ENCODE results near the gene WRAP53.

WRAP53 gene

DNA sequence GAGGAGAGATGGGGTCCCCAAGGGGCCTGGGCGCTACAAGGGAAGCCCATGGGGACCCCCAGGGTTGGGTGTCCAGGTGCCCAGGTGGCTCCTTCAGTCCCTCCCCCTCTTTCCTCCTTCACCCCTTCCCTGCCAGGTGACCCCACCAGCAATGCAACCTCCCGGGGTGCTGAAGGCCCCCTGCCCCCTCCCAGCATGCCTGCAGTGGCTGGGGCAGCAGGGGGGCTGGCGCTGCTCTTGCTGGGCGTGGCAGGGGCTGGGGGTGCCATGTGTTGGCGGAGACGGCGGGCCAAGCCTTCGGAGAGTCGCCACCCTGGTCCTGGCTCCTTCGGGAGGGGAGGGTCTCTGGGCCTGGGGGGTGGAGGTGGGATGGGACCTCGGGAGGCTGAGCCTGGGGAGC, 20.8 kb downstream of the WRAP53 start:
- no peak for DNase-seq (ENCODE audit: low read depth in 2 of 2)

DNA sequence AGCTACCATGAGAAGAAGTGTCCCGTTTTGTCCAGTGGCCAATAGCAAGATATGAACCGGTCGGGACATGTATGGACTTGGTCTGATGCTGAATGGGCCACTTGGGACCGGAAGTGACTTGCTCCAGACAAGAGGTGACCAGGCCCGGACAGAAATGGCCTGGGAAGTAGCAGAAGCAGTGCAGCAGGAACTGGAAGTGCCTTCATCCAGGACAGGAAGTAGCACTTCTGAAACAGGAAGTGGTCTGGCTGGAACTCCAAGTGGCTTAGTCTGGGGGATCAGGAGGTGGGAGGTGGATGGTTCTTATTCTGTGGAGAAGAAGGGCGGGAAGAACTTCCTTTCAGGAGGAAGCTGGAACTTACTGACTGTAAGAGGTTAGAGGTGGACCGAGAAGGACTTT, 22.0 kb downstream of the WRAP53 start:
- DNase-seq (ENCODE audit: low read depth in 2 of 2) = no peak

- DNase-seq (ENCODE audit: low read depth in 2 of 2) = no peak
Observed at GRCh38 chr17:7711051-7711755, 22.9 kb downstream of the WRAP53 start.

DNA sequence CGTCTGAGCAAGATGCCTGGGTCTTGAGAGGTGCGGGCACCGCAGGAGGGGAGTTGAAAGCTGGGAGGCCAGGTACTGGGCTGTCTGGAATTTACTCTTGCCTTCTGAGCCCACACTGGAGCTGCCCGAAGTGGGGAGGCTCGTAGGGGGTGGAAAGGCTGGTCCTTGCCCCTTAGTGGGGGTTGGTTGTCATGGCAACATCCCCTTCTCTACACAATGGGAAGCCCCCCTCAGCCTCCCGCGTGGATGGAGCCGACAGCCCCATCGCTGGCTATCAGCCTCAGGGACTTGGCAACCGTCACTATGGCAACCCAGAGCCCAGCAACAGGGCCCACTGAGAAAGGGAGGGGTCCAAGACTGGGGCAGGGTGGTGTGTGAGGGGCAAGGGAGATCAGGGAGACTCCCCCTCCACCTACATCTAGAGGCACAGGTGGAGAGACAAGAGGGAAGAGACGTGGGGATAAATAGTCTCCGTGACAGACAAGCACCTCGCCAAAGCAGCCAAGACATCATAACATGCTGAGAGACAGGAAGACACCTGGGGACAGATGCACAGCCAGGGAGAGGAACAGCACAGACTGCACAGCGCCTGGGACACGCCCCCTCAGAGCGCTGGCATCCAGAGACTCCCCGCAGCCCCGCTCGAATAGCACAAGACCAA, 24.0 kb downstream of the WRAP53 start:
- no peak for DNase-seq (ENCODE audit: low read depth in 2 of 2)

DNA sequence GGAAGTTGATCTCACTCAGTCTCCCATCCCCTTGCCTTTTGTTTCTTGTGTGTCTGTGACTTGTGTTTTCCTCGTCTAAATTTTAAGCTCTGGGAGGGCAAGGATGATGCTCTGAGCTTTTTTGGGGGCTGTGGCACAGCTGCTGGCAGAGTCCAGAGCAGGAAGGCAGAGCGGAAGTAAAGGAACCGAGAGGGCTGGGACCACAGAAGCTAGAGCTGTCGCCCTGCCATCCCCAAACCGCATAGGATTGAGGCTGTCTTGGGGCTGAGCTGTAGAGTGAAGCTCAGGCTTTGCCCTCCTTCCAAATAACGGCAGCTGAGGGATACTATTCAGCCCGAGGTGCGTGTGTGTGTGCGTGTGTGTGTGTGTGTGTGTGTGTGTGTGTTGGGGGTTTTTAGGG, 25.5 kb downstream of the WRAP53 start:
- DNase-seq (ENCODE audit: low read depth in 2 of 2) = no peak

DNA sequence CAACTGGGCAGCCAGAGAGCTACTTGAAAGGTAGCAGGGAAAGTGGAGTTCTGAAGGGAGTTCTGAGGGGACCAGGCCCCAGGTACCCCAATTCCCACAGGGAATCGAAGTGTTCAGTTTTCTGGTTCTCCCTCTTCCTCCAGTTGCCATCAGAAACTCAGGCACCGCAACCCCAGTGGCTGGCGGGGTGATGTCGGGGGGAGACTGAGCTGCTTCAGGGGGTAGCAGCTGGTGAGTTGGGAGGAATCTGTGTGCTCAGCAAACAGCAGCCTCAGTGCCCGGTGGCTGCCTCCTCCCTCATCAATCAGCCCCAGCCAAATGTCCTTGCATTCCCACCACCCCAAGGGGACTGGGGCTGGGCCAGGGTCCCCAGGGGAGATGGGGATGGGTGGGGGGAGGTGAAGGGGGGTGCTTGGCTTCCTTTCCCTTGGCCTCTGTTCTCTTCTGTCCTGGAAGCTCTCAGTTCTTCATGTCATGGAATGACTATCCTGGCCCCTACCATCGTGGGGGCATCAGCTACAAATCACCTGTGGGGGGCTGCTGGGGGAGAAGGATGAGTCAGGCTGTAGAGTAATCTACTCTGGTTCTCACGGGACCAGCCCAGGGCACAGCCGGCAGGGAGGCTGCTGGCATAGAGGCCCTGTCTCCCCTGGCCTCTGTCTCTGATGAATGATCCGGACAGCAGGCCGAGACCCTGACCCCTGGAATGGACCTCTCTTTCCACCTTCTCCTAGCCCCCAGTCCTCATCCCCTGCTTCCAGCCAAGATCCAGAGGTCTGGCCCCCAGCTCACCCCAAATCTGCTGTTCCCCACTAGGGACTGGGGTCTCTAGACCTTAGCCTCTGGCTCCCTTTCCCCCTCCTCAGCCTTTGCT, 26.7 kb downstream of the WRAP53 start:
- DNase-seq (ENCODE audit: low read depth in 2 of 2) = no peak

DNA sequence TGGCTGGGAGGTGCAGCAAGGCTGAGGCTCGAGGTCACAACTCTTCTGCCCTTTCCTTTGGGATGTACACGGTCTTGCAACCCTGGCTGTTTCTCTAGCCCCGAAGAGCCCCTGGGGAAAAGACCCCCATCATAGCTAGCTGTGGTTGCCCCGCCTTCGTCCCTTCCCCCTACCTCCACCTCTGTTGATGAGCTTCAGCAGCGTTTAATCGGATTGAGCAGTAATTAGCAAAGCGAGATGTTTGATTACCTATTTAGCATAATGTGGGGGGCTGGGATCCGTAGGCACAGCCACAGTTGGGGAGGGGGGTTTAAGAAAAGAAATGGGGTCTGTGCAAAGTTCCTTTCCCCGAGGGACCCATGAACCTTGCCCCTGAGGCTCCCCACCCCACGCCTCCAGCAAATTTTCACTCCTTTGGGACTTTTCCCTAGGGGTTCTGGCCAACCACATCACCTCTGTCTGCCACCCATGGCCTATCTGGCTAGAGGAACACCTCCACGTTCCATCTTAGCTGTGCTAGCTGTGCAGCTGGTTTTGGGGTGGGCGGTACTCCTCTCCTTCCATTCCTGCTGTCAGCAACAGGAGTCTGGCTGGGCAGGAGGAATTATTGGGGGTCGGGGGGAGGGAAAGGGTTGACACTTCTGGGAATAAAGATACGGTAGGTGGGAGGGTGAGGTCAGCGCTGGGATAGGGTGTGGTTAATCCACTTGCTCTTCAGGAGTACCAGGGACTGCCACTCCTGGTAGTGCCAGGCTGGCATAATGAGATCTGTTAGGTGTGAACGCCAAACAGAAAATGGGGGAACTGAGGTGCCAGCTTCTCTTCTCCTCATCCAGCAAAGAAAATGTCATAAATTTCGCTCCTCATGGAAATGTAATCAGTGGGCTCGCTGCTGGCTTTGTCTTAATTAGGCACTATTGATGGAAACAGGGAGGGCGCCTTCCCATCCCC, 27.9 kb downstream of the WRAP53 start:
- no peak for DNase-seq (ENCODE audit: low read depth in 2 of 2)

DNA sequence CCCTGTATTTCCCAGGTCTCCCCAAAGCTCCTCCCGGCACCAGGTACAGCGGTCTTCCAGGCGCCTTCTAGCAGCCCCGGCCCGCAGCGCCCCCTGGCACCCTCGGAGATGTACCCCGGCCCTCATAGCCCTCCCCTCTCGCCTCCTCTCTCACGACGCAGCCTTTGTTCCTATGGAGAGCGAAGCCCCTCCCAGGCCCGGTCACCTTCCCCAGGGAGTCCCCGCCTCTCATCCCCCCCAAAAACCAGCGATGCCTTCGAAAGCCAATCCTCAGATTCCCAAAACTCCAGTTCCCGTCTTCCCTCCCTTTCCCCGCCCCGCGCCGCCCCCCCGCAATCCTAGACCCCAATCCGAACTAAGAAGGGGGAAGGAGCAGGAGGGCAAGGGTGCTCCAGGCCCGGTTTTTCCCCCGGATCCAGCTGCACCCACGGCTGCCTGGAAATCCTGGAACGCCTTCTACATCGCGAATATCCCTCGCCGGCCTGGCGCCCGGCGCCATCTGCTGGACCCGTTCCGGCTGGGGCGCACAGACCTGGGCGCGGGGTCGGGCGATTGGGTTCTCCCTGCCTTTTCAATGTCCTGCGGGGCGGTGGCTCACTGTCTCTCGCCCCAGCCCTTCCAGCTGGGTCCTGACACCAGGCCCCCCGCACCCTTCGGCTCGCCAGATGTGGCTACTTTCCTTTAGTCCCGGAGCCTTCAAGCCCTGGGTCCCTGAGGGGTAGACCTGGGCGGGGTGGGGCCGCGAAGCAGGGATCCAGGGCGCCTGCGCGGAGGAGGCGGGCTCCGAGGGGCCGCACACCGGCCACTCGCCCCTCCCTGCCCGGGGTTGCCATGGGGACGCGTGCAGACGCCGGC, 28.9 kb downstream of the WRAP53 start, which contains the start of gene DNAH2:
Gene DNAH2, plus strand, starts transcription at position 844 of the 855 bp plus-strand sequence. CDS start 1,991 bp downstream, outside the sequence.
- no peak for DNase-seq (ENCODE audit: low read depth in 2 of 2)

DNA sequence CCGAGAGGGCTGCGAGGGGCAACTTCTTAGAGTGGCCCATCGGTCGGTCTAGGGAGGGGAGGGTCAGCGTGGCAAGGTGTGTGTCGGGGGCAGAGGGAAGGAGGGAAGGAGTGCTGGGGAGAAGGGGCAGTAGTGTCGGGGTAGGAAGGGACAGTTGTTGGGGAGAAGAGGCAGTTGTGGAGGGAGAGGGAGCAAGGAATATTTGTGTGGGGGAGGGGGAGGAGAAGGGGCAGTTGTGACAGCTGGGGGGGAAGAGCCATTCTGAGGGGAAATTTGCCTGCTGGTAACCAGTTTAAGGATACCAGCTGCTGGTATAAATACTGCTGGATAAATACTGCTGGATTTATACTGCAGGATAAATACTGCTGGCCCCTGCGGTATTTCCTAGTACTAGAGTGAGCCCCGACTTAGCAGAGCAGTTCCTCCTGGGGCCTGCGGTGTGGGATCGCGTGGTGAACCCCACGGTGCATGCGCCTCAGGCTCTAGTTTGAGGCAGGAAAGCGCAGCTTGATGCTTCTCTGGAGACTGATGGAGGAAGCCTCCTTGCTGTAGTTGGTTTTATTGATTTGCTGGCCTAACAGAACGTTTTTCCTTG, 29.6 kb downstream of the WRAP53 start:
- no peak for DNase-seq (ENCODE audit: low read depth in 2 of 2)

- no peak for DNase-seq (ENCODE audit: low read depth in 2 of 2)
Observed at GRCh38 chr17:7719661-7720060, 31.4 kb downstream of the WRAP53 start.

DNA sequence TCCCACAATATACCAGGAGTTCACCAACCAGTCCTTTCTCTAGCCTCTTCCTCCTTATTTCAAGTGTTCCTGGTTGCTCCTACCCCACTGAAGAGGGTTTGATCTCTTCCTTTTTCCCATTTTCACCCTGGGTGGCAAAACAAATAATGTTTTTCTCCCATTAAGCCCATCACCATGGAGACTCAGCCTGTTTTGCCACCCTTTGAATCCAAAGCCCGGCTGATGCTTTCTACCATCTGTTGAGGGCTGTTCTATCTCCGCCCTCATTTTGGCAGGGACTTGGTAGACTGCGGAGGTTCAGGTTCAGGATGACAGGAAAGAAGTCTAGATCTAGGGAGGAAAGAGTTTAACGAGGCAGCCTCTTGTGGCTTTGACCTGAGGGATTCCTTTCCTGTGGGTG, 31.8 kb downstream of the WRAP53 start:
- no peak for DNase-seq (ENCODE audit: low read depth in 2 of 2)

DNA sequence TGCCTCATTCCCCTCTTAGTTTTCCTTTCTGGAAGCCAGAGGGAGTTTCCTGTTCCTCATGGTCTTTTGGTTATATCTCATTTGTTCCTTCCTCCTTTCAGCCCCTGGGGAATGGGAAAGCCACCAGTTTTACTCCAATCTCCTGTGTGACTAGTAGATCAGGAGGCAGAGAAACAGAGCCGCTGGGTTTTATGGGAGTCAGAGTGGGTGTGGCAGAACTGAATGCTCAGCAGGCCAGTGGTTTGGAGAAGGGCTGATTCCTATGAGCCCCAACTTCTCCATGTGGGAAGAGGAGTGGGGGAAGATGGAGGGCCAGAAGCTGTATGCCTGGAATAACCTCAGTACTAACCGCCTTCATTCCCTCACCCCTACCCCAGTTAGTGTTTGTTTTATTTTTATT, 33.3 kb downstream of the WRAP53 start:
- DNase-seq (ENCODE audit: low read depth in 2 of 2) = no peak

GRCh38 chr17:7727886-7728285, 39.6 kb downstream of the WRAP53 start:
- DNase-seq (ENCODE audit: low read depth in 2 of 2) = no peak

DNA sequence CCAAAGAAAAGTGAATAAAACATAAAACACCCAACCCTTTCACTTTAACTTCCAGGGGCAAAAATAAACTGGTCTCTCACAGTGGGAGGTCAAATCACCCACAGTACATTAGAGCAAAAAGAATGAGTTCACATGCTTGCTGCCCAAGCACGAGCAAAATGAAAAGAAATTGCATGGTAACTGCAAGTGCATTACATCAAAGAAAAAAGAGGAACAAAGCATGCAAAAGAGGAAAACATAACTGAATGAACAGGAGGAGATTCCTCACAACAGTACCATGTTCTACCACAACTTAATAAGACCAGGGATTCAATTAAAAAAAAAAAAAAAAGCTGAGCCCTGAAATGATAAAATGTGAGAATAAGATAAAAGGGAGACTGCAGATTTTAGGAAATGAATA, 41.5 kb downstream of the WRAP53 start:
- DNase-seq (ENCODE audit: low read depth in 2 of 2) = no peak

DNA sequence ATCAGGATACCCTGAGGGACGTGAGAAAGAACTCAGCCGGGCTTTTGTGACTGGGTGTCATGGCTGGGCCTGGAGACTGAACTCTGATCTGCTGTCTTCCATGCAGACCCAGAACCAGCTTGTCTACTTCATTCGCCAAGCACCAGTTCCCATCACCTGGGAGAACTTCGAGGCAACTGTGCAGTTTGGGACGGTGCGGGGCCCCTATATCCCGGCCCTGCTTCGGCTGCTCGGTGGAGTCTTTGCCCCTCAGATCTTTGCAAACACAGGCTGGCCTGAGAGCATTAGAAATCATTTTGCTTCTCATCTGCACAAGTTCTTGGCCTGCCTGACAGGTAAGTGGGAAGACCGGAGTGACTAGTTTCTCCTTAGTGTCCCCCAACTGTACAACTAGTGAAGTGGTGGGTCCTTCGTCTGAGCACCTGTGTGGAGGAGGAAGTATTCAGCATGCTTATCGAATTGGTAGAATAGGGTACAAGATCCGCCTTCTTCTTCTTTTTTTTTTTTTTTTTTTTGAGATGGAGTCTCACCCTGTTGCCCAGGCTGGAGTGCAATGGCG, 44.8 kb downstream of the WRAP53 start:
- no peak for DNase-seq (ENCODE audit: low read depth in 2 of 2)

DNA sequence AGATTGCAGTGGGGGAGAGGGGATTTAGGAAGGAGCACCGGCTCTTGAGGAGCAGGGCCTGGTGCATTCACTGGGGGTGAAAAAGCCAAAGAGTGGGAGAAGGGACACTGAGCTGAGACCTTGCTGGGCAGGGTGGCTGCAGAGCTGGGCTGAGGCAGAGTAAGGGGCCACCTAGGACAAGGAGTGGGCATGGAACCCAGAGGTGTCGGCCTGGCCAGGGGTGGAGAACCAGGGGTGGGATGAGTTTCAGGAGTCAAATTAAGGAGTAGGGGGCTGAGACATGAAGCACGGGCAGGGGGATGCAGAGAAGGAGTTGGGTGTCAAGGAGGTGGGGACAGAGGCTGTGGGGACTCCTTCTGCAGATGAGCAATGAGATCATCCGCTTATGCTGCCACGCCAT, 49.3 kb downstream of the WRAP53 start:
- DNase-seq (ENCODE audit: low read depth in 2 of 2) = no peak

DNA sequence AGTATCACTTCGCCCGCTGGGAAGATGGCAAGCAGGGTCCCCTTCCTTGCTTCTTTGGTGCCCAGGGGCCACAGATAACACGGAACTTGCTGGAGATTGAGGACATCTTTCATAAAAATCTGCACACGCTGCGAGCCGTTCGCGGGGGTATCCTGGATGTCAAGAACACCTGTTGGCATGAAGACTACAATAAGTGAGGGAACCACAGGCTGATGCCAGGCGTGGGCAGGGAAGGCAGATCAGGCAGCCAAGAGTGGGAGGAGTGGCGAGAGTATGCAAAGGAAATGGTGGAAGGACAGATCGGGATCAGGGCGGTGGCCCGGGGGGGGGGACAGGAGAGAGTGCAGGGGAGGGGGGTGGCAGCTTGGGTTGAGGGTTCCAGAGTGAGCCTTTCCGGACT, 51.5 kb downstream of the WRAP53 start:
- DNase-seq (ENCODE audit: low read depth in 2 of 2) = no peak

DNA sequence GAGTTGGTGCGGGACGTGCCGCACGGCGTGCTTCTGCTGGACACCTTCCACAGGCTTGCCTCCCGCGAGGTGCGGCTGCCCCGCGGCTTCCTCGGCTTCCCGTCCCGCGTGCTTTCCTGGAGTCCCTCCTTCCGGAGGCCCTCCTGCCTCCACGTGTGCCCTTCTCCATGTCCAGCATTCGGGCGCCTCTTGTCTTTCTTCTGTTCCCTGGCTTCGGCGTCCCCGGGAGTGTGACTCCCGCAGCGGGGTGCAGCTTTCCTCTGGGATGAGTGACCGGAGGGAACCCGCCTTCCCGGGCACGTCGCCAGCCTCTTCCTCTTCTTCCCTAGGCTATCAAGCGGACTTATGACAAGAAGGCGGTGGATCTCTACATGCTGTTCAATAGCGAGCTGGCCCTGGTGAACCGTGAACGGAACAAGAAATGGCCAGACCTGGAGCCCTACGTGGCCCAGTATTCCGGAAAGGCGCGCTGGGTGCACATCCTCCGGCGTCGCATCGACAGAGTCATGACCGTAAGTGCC, 52.3 kb downstream of the WRAP53 start:
- no peak for DNase-seq (ENCODE audit: low read depth in 2 of 2)

GRCh38 chr17:7742729-7743128, 54.5 kb downstream of the WRAP53 start:
- no peak for DNase-seq (ENCODE audit: low read depth in 2 of 2)

GRCh38 chr17:7744416-7744815, 56.1 kb downstream of the WRAP53 start:
- no peak for DNase-seq (ENCODE audit: low read depth in 2 of 2)
